K562 (cell line): Measurements from ENCODE around the gene HIVEP3. TPM values are rescaled to one million over a fixed set of nuclear protein-coding genes. Genes with fewer than 3 reads are reported as not detected.
A peak's percentile ranks its signal among the peaks of the same experiment; 100 is the strongest.
"Not testable (repeated sequence)": the region's sequence is repeated elsewhere in the genome, so short reads cannot be mapped to it uniquely, and the experiment has no call there.

ENCODE experiments used
- ATAC-seq: fragments of 200-7000 bp; cut with Tn5 transposase; 3 replicates; pipeline ENCODE4 v1.9.1; 2020; ENCODE audit warnings: moderate library complexity
- BruUV-seq: library from RNA; stranded (reverse); fragments of 400-500 nt; replicated peaks from 2 replicates; lab custom pipeline; 2021; lab: Mats Ljungman, UMichigan
- CTCF ChIA-PET: fragments of 300-600 bp; formaldehyde crosslinking; extraction: SDS; loops from one replicate; lab custom pipeline; 2021; ENCODE audit warnings: low intra/inter-chr PET ratio; lab: Yijun Ruan, JAX
- POLR2A ChIA-PET: fragments of 300-600, 350-650 bp; sonication (Branson Sonifier 250); formaldehyde crosslinking; extraction: SDS; loops from one replicate; lab custom pipeline; 2021; ENCODE audit warnings: antibody characterized with exemption, inconsistent platforms; lab: Yijun Ruan, JAX
- DNase-seq, 4 experiments: peaks; one replicate each; pipeline versions ENCODE4 v3.0.0 to v3.0.0-alpha.2; 2011 to 2018; ENCODE audit warnings: low spot score in 3 of 4, mixed read lengths in 3 of 4; ENCODE audit errors: extremely low read depth in 1 of 4
- FAIRE-seq: peaks from 2 replicates; lab custom pipeline; 2011; peaks lifted over from hg19 to GRCh38; lab: Jason Lieb, UNC
- H2AFZ ChIP-seq: 2 replicates; pipeline ENCODE4 v1.6.0; 2011; ENCODE audit warnings: low read depth, low read length, control low read depth, inconsistent platforms
- H3K27ac ChIP-seq: fragments of 200-600 bp; 3 replicates; pipeline ENCODE4 v1.8.0; 2011; ENCODE audit warnings: low read depth, mild to moderate bottlenecking, control low read depth, inconsistent platforms, low read length, moderate library complexity, mixed read lengths; ENCODE audit errors: extremely low read depth
- H3K27me3 ChIP-seq, 2 experiments: fragments of 300-600 bp in 1 of 2; 2 replicates in 1 of 2; 3 replicates in 1 of 2; pipeline versions ENCODE4 v1.6.0 to v1.8.0; 2011; ENCODE audit warnings: inconsistent platforms in 2 of 2, low read length in 2 of 2, mild to moderate bottlenecking in 1 of 2, mixed read lengths in 1 of 2, moderate library complexity in 1 of 2; ENCODE audit not compliant: control insufficient read depth in 2 of 2, insufficient read depth in 2 of 2
- H3K36me3 ChIP-seq: fragments of 300-600 bp; 3 replicates; pipeline ENCODE4 v1.8.0; 2011; ENCODE audit warnings: mild to moderate bottlenecking, low read length, inconsistent platforms; ENCODE audit not compliant: control insufficient read depth, insufficient read depth
- H3K4me1 ChIP-seq, 2 experiments: fragments of 200-600 bp in 1 of 2; replicated peaks in 1 of 2; 2 replicates in 1 of 2; 3 replicates in 1 of 2; pipeline versions ENCODE4 v1.5.1 to v1.8.0; 2011; ENCODE audit warnings: inconsistent platforms in 2 of 2, low read length in 2 of 2, mild to moderate bottlenecking in 1 of 2, mixed read lengths in 1 of 2, moderate library complexity in 1 of 2; ENCODE audit not compliant: control insufficient read depth in 2 of 2, insufficient read depth in 2 of 2
- H3K4me2 ChIP-seq: 2 replicates; pipeline ENCODE4 v1.6.1; 2011; ENCODE audit warnings: low read length, control low read depth, inconsistent platforms, mixed read lengths; ENCODE audit not compliant: insufficient read depth
- H3K4me3 ChIP-seq: fragments of 200-600 bp; sonication (generic), shearing (Covaris generic); 2 replicates; pipeline ENCODE4 v1.5.1; 2016; ENCODE audit warnings: control low read depth, inconsistent platforms
- H3K79me2 ChIP-seq: fragments of 200-600 bp; 3 replicates; pipeline ENCODE4 v1.8.0; 2011; ENCODE audit warnings: low read length, inconsistent platforms; ENCODE audit not compliant: control insufficient read depth, insufficient read depth
- H3K9ac ChIP-seq, 2 experiments: 2 replicates each; pipeline versions ENCODE4 v1.6.0 to v1.6.1; 2011; ENCODE audit warnings: low read depth in 2 of 2, low read length in 2 of 2, control low read depth in 1 of 2, inconsistent platforms in 1 of 2, mild to moderate bottlenecking in 1 of 2, mixed read lengths in 1 of 2; ENCODE audit not compliant: insufficient read depth in 1 of 2
- H3K9me1 ChIP-seq: one replicate; pipeline ENCODE4 v1.6.0; 2011; ENCODE audit warnings: inconsistent platforms, mild to moderate bottlenecking, low read length, moderate library complexity; ENCODE audit not compliant: control insufficient read depth, insufficient read depth
- H3K9me3 ChIP-seq: replicated peaks from 2 replicates; pipeline ENCODE4 v1.5.1; 2011; ENCODE audit warnings: low read depth, low read length, inconsistent platforms; ENCODE audit not compliant: control insufficient read depth, insufficient read depth
- H4K20me1 ChIP-seq: replicated peaks from 2 replicates; pipeline ENCODE4 v1.6.1; 2011; ENCODE audit warnings: low read length, inconsistent platforms, mixed read lengths; ENCODE audit not compliant: control insufficient read depth, insufficient read depth
- GTF2E2 ChIP-seq: fragments of 200-800 bp; sonication (Bioruptor generic); IDR thresholded peaks from 2 replicates; pipeline ENCODE4 v1.6.1; 2016; ENCODE audit warnings: missing genetic modification characterization, missing compliant biosample characterization
- ZNF146 ChIP-seq: IDR thresholded peaks from one replicate; pipeline ENCODE4 v1.6.1; 2018; ENCODE audit warnings: missing compliant biosample characterization; ENCODE audit not compliant: unreplicated experiment
- WGBS: fragments of 100-300 bp; shearing (Covaris generic); methylation state at CpG from one replicate; pipeline ENCODE4 v1.1.6; 2016; ENCODE audit warnings: low coverage, mixed read lengths; ENCODE audit not compliant: insufficient coverage; ENCODE audit errors: missing lambda C conversion rate; 5-methylcytosine and 5-hydroxymethylcytosine counted together
- in situ Hi-C: fragments of 300-500 bp; cut with MboI; formaldehyde crosslinking; loops from 4 replicates; pipeline ENCODE4 v1.15.0; 2018; ENCODE audit warnings: inconsistent platforms, mixed read lengths
- intact Hi-C: fragments of 100-400 bp; cut with micrococcal nuclease; formaldehyde crosslinking; loops from 2 replicates; pipeline ENCODE4 v1.14.2; 2022
- polyA plus RNA-seq, 8 experiments: library from polyadenylated mRNA; depleted of rRNA in 4 of 8; stranded (reverse) in 5 of 8; unstranded in 3 of 8; fragments of >200 nt; fragmentation: Nextera tagmentation in 2 of 8; fragmentation: Illumina TruSeq in 1 of 8; extraction: Ambion mirVana in 2 of 8; extraction: Trizol in 1 of 8; gene quantifications; 2 replicates each; pipeline versions ENCODE4 v1.2.1 to v1.2.3, GENCODE V29; 2011 to 2014; ENCODE audit warnings: inconsistent platforms in 1 of 8, missing spikeins in 1 of 8
- total RNA-seq, 7 experiments: library from RNA; depleted of rRNA in 6 of 7; stranded (reverse); fragments of >200 nt in 6 of 7; fragmentation: Illumina TruSeq in 2 of 7; extraction: Trizol in 2 of 7; gene quantifications; 2 replicates each; pipeline versions ENCODE4 v1.2.1 to v1.2.3, GENCODE V29; 2011 to 2021; ENCODE audit warnings: low replicate concordance in 1 of 7

HIVEP3 gene
- total and polyA plus RNA-seq, 9 of the 15 experiments (the other 6 are each of a cell fraction or from before 2014, with no cell fraction given) = 0.09 to 0.58 (median 0.34) TPM; not detected in 1

DNA sequence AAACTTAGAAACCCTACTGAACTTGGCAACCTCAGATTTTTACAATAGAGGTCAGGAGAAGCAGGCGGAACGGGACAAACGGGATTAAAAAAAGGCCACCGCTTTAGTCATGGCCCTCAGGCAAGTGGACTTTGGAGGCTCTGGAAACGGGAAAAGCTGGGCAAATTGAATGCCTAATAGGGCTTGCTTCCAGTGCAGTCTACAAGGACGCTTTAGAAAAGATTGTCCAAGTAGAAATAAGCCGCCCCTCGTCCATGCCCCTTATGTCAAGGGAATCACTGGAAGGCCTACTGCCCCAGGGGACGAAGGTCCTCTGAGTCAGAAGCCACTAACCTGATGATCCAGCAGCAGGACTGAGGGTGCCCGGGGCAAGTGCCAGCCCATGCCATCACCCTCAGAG is 27.2 kb upstream of the HIVEP3 start:
- FAIRE-seq, DNase-seq, ATAC-seq, H3K4me2 ChIP-seq, H3K79me2 ChIP-seq, CTCF ChIA-PET, H3K27me3 ChIP-seq, POLR2A ChIA-PET, H3K9me3 ChIP-seq, H3K9me1 ChIP-seq, intact Hi-C loops, H2AFZ ChIP-seq, H3K9ac ChIP-seq, H3K36me3 ChIP-seq, H3K4me3 ChIP-seq, H3K4me1 ChIP-seq, BruUV-seq, H4K20me1 ChIP-seq, in situ Hi-C loops, H3K27ac ChIP-seq: not testable (repeated sequence)
- 2% methylated on average over 10 of the region's 10 CpGs for WGBS

DNA sequence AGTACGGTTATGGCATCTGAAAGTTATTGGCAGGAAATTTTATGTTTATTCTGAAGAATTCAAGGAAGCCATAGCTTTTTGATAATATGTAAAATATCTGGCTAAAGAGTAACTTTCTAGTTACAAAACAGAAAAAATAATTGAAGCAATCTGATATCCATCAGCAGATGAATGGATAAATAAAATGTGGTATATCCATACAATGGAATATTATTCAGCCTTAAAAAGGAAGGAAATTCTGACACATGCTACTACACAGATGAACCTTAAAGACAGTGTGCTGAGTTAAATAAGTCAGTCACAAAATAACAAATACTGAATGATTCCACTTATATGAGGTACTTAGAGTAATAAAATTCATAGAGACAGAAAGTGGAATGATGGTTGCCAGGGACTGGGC is 25.0 kb upstream of the HIVEP3 start:
- no peak for FAIRE-seq
- H3K9me1 ChIP-seq = no peaks in the 10 kb centered on the region
- no peak overlapping the region for H3K4me3 ChIP-seq
- no peak overlapping the region for H3K4me2 ChIP-seq
- H3K36me3 ChIP-seq = no peaks in the 10 kb centered on the region
- in situ Hi-C loops = no loop called here
- POLR2A ChIA-PET = no interaction called here
- no peak for TF ChIP-seq GTF2E2 (tag)
- TF ChIP-seq ZNF146 (CRISPR knock-in tag) = peak; percentile 21
- 0 out of 5 replicates have a peak, but pooled peaks cover 0 to 2% of the 10 kb centered on the region in 2 experiments for H3K27me3 ChIP-seq
- no peaks in the 10 kb centered on the region for H4K20me1 ChIP-seq
- no TSS peak for BruUV-seq
- ATAC-seq = no peak
- no peaks in the 10 kb centered on the region for H3K4me1 ChIP-seq
- 4% methylated on average over 1 of the region's 1 CpG for WGBS
- no peak overlapping the region for H3K27ac ChIP-seq
- H2AFZ ChIP-seq = no peak overlapping the region
- H3K9ac ChIP-seq = no peak overlapping the region
- H3K79me2 ChIP-seq = no peaks in the 10 kb centered on the region
- intact Hi-C loops = no loop called here
- CTCF ChIA-PET = no interaction called here
- H3K9me3 ChIP-seq = no peaks in the 10 kb centered on the region
- DNase-seq = no peak
